SW480 (cell line): Measurements from ENCODE around the gene NR2F6.

Experiments used
- DNase-seq: peaks from one replicate; pipeline ENCODE4 v3.0.0-alpha.2; 2016; ENCODE audit warnings: low spot score

Gene NR2F6

GRCh38 chr19:17263712-17264640 lies 18.3 kb upstream of the NR2F6 start:
- DNase-seq, result no peak

GRCh38 chr19:17262557-17262956 lies 16.8 kb upstream of the NR2F6 start:
- DNase-seq, result no peak

DNA sequence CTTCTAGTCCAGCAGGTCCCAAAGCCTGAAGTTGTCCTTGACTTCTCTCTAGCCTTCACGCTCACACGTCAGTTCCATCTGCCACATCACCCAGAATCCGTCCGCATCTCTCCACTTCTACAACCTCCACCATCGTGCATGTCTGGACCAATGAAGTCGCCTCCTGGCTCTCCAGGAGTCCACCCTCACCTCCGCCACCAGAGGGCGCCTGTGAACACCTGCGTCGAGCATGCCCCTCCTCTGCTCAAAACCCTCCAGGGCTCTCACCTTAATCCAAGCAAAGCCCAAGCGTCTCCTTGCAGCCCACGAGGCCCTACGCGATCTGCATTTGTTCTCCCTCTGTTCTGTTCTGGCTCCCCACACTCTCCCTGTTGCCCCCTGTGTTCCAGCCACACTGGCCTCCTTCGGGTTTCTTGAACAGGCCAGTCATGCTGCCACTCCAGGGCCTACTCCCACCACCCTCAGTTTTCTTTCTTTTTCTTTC lies 15.2 kb upstream of the NR2F6 start:
- DNase-seq, result peak; percentile 84

DNA sequence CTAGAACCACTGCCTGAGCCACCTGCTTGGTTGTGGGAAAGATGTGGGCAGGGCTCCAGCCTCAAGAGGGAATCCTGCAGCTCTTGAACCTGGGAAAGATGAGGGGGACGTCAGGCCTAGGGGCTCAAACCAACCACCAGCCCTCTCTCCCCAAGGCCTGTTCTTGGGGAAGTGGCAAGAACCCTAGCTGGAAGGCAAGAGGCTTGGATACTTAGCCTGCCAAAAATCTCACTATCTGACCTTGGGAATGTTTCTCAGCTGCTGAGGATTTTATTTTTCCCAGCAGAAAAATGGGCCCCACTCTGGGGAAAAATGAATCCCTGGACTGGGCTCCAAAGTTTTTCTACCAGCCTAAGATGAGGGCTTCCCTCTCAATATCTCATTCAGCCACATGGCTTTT lies 14.2 kb upstream of the NR2F6 start:
- DNase-seq, result no peak

GRCh38 chr19:17259118-17259780 lies 13.5 kb upstream of the NR2F6 start:
- DNase-seq, result no peak

DNA sequence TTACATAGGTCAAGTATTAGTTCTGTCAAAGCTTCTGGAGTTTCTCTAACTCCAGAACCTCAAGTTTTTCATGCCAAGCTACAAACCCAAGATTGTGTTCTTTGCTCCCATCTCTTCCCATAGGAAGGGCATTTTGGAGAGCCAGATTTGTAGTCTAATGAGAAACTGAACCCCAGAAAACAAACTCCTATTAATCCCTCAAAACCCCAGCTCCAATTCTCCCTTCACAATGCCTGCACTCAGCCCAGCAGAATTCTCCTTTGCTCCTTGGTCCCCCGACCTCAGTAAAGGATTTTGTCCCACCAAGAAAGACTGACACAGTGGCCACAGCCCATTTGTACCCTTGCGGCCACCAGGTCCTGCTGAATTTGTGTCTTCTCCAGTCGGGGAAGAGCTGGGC lies 10.4 kb upstream of the NR2F6 start:
- no peak for DNase-seq

DNA sequence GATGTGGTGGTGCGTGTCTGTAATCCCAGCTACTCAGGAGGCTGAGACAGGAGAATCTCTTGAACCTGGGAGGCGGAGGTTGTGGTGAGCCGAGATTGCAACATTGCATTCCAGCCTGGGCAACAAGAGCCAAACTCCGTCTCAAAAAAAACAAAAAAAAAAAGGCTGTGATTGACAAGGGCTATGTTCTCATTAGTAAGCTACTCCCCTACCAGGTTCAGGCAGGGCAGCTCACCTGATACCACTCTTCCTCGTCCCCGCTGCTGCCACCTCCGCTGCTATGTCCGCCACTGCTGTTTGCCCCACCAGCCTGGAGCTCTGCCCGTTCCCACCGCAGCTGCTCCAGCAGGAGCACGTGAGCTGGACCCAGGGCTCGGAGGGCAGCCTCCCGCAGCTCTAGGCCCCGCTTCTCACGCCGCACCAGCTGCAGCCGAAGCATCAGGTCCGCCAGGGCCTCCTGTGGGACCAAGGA lies 9.5 kb upstream of the NR2F6 start:
- peak; percentile 48 for DNase-seq

DNA sequence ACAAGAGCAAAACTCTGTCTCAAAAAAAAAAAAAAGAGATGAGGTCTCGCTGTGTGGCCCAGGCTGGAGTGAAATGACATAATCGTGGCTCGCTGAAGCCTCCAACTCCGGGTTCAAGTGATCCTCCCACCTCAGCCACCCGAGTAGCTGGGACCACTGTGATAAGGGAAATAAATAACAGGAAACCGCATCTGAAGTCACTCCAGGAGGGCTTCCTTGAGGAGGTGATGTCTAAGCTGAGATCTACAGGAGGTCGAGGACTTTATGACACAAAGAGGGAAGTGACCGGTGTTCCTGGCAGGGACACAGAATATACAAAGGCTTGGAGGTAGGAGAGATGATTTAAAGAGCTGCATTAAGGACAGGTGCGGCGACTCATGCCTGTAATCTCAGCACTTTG lies 8.9 kb upstream of the NR2F6 start:
- DNase-seq, result no peak

DNA sequence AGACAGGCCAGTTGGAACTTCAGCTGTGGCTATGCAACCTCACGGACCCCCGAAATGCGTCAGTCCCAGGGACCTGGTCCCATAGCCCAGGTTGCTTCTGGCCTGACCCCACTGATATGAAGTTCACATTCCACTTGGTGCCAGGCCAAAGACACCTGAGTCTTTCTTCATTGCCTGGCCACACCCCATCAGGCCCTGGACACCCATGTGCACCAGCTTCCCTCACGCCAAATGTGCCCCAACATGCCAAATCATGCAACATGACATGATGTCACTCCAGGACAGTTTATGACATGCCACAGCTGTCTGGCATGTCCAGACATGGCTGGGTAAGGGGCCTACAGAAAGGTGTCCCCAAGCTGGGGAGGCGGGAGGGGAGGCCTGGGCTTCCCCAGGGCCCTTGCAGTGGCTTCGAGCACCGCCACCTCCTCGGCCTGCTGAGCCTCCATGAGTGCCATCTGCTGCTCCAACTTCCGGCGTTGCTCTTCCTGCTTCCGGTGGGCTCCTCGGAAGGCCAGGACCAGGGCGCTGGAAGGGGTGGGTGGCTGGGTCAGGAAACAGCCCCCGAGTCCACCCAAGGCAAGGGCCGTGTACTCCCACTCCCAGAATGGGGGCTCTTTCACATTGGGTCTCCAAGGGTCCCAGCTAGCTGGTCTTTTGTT lies 4.3 kb upstream of the NR2F6 start:
- DNase-seq, result no peak

- peak; percentile 43 for DNase-seq
Measured at GRCh38 chr19:17248011-17248776, 2.5 kb upstream of the NR2F6 start.

GRCh38 chr19:17246681-17247425 lies 1.1 kb upstream of the NR2F6 start:
- no peak for DNase-seq

DNA sequence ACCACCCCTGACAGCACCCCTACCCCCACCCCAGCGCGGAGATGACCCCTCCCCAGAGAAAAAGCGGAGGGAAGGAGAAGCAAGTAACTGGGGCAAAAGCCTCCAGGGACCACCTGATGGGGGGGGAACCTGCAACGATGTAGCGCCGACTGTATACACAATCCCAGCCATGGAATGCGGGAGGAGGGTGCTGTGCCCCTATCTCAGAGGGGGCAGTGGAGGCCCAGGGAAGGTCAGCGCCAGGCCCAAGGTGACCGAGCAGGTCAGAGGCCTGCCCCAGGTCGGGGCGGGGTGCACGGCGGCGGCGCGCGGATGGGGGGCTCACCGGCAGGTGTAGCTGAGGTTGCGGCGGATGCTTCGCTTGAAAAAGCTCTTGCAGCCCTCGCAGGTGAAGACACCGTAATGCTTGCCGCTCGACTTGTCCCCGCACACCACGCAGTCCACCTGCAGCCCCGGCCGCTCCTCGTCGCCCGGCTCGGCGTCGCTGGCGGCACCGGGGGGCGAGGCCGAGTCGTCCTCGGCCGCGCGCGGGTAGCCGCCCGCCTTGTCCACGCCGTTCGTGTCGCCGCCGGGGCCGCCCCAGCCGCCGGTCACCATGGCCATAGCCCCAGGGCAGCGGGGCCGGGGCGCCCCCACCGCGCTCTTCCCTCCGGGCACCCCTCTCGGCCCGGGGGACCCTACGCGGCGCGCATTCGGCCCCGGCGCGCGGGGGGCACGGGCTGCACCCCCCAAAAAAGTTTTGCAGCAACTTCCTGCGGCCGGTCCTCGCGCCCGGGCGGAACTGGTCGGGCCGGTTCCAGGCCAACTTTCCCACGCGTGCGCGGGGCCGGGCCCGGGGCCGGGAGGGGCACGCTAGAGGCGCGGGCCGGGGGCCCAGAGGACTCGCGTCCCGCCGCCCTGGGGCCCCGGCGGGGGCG lies 843 bp downstream of the NR2F6 start:
- no peak for DNase-seq

DNA sequence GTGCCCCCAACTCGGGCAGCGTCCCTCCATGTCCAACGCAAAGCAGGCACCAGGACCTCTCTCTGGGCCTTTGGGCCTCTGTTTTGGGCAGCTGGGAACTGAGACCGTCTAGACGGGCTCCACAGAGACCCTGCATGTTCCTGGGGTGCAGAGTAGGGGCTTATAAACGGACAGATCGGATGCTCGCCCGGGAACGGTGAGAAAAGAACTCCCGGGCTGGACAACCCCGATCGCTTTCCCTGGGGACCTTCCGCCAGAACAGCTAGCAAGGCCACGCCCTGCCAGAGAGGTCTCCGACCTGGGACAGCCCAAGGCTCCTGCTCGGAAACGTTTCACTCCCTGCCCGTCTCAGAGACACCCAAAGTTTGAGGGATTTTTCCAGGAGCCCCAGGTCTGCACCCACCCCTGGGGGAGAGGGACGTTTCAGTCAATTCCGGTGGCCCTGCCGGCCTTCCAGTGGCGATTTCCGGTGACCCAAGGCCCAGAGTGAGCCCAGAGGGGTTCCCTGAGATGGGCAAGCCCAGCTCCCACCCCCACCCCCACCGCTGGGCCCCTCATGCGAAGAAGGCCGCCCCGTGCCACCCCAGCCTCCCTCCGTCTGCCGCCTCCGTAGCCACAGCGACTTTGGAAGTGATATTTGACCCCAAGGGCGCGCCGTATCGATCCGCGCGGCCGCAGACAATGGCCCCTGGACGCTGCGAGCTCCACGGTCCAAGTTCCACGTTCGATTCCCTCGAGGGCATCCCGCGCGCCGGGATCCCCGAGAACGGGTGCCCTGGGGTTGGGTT lies 1.7 kb downstream of the NR2F6 start:
- DNase-seq, result peak; percentile 66

DNA sequence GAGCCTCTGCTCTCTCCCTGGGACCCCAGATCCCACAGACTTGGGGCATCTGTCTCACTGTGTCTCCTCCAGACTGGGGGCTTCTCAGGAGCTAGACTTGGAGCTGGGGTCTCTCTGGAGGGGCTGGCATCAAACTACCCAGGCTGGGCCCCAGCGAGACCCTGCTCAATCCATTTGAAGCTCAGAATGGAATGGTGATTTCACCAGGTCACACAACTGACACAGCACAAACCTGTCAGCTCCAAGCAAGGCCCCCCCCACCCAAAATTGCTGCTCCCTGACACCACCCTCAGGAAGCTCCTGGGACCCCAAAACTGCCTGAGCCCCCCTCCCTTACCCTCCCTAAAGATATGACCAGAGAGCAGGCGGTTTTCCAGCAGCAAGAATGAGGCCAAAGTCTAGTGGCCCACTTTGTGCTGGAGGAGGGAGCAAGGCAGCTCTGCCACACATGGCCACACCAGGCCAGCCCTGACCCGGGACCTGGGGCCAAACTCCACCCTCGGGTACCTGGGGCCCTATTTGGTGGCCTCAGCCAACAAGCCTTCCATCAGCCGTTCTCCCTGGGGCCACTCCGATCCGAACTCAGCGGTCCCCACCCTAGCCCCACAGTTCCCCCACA lies 2.4 kb downstream of the NR2F6 start:
- no peak for DNase-seq

GRCh38 chr19:17242431-17243208 lies 3.1 kb downstream of the NR2F6 start:
- no peak for DNase-seq

DNA sequence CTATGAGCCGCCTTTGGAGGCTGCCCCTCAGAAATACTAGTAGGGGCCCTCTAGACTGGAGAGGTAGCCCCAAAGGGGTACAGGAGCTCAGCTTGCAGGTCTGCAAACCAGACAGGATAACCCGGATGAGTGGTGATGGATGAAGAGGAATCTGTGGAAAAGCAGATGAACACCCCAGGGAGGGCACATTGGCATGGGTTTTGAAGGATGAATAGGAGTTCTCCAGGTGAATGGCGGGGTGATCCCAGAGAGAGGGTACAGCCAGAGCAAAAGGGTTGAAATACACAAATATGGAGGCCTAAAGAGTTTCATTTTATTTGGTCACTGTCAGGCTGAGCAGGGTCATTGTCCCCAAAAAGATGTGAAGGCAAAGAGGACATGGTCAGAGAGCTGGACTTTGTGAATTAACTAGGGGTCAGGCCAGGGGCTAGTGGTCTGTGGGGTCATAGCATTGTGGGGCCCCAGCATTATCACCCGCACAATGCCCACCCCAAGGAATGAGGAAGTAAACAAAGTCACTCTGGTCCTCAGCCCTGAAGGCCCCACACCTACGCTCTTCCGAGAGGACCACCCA lies 4.8 kb downstream of the NR2F6 start:
- no peak for DNase-seq

DNA sequence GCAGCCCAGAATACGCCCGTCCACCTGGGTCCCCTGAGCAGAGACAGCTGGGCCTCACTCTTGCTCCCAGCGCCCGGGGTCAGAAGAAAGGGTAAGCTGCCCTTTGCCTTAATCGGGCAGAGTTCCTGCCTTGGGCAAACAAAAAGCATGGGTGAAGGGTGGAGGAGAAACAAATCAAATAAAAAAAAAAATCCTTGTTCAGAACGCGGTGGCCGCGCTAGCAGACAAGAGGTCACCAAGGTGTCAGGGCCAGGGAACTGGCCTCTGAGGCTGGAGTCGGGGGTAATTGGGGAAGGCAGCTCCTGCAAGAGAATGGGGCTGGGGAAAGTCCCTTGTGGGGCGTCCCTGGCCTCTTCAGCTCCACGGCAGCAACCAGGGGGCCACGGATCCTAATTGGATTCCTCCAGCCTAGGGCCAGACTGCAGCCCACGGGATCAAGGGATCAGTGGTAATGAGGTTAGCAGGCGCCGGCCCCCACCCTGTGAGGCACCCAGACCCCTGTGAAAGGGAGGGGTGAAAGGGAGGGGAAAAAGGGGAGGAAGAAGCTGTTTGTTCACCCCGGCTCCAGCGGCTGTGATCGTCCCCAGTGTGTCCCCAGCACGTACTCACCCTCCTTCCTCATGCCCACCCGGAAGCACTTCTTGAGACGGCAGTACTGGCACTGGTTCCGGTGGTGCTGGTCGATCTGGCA lies 5.5 kb downstream of the NR2F6 start:
- DNase-seq, result no peak
